MM.1S (cell line): ENCODE results near the gene RNF144B.

Experiments used
- DNase-seq: peaks from one replicate; pipeline ENCODE4 v3.0.0-alpha.2; 2015
- H2AFZ ChIP-seq: fragments of 300-600 bp; sonication (generic); 2 replicates; pipeline ENCODE4 v1.6.0; 2016; ENCODE audit warnings: antibody characterized with exemption, low read length
- H3F3A ChIP-seq: fragments of 300-600 bp; sonication (generic); 2 replicates; pipeline ENCODE4 v1.6.1; 2016; ENCODE audit warnings: mild to moderate bottlenecking, antibody characterized with exemption, low read length, moderate library complexity, mixed read lengths; ENCODE audit not compliant: insufficient read depth
- H3K27ac ChIP-seq: fragments of 300-600 bp; sonication (generic); 2 replicates; pipeline ENCODE4 v1.5.1; 2016; ENCODE audit warnings: mild to moderate bottlenecking, low read length
- H3K27me3 ChIP-seq: fragments of 300-600 bp; sonication (generic); replicated peaks from 2 replicates; pipeline ENCODE4 v1.6.0; 2016; ENCODE audit warnings: low read length; ENCODE audit not compliant: insufficient read depth
- H3K36me3 ChIP-seq: fragments of 300-600 bp; sonication (generic); replicated peaks from 2 replicates; pipeline ENCODE4 v1.6.1; 2016; ENCODE audit warnings: mild to moderate bottlenecking, low read length, mixed read lengths; ENCODE audit not compliant: insufficient read depth
- H3K4me1 ChIP-seq: fragments of 300-600 bp; sonication (generic); 2 replicates; pipeline ENCODE4 v1.6.1; 2016; ENCODE audit warnings: low read length, mixed read lengths
- H3K4me2 ChIP-seq: fragments of 300-600 bp; sonication (generic); 2 replicates; pipeline ENCODE4 v1.6.0; 2016; ENCODE audit warnings: low read depth, low read length
- H3K4me3 ChIP-seq: fragments of 300-600 bp; sonication (generic); 2 replicates; pipeline ENCODE4 v1.5.1; 2016; ENCODE audit warnings: low read length, mixed read lengths
- H3K79me2 ChIP-seq: fragments of 300-600 bp; sonication (generic); 2 replicates; pipeline ENCODE4 v1.6.1; 2016; ENCODE audit warnings: mixed run types, low read length, mixed read lengths
- H3K9ac ChIP-seq: fragments of 300-600 bp; sonication (generic); 2 replicates; pipeline ENCODE4 v1.6.1; 2016; ENCODE audit warnings: low read length, mixed read lengths
- H3K9me2 ChIP-seq: fragments of 300-600 bp; sonication (generic); replicated peaks from 2 replicates; pipeline ENCODE4 v1.6.1; 2016; ENCODE audit warnings: mild to moderate bottlenecking, low read length, mixed read lengths; ENCODE audit not compliant: insufficient read depth
- H3K9me3 ChIP-seq: fragments of 300-600 bp; sonication (generic); replicated peaks from 2 replicates; pipeline ENCODE4 v1.6.1; 2016; ENCODE audit warnings: mild to moderate bottlenecking, low read length, mixed read lengths; ENCODE audit not compliant: insufficient read depth
- H4K20me1 ChIP-seq: fragments of 300-600 bp; sonication (generic); 2 replicates; pipeline ENCODE4 v1.6.1; 2016; ENCODE audit warnings: mild to moderate bottlenecking, low read length, moderate library complexity, mixed read lengths; ENCODE audit not compliant: insufficient read depth
- EZH2 ChIP-seq: fragments of 300-600 bp; sonication (generic); optimal IDR thresholded peaks from 2 replicates; pipeline ENCODE3; 2017; ENCODE audit warnings: low read depth, mild to moderate bottlenecking, antibody characterized with exemption, low read length, mixed read lengths
- EZH2phosphoT487 ChIP-seq: fragments of 300-600 bp; sonication (generic); IDR thresholded peaks from 2 replicates; pipeline ENCODE4 v1.6.1; 2018; ENCODE audit warnings: antibody characterized with exemption, low read length
- TF ChIP-seq, protein P1 (sequence below): fragments of 300-600 bp; sonication (generic); IDR thresholded peaks from 2 replicates; pipeline ENCODE4 v1.5.1; 2016; ENCODE audit warnings: antibody characterized with exemption, low read length, mixed read lengths

Gene RNF144B

DNA sequence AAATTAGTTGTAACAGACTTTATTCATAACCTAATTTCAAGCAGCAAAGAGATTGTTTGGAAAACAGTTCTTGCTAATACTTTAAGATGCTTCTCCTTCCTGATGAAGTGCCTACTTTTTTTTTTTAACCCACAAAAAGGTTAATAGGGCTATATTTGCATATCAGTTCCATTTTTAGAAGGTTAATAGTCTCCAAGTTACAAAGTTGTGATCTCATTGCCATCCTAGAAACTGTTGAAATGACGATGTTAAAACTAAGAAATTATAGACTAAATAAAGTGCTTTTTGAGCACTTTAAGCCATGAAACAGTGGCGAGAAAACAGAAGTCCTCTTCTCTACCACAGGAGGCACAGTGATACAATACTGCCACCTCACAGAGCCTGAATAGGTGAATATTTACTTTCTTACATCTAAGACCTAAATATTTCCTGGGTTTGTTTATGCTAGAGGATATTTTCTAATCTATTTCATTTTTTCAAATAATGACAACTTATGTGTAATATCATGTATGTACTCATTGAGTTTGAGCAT is 5.3 kb downstream of the RNF144B start:
- Histone ChIP-seq H3K4me1 (peaks cover 29% of the 10 kb centered on the region), H3K9ac (no peak overlapping the region), H3K27ac (no peak overlapping the region), H3K4me3 (no peak overlapping the region), H3K27me3 (peaks cover 21% of the 10 kb centered on the region), H3K79me2 (no peaks in the 10 kb centered on the region), H3K4me2 (no peak overlapping the region), H3K9me3 (no peaks in the 10 kb centered on the region), H2AFZ (no peak overlapping the region), H4K20me1 (no peaks in the 10 kb centered on the region), H3K36me3 (no peaks in the 10 kb centered on the region), H3K9me2 (no peaks in the 10 kb centered on the region), H3F3A (peaks cover 15% of the 10 kb centered on the region)
- TF ChIP-seq, protein P1, sequence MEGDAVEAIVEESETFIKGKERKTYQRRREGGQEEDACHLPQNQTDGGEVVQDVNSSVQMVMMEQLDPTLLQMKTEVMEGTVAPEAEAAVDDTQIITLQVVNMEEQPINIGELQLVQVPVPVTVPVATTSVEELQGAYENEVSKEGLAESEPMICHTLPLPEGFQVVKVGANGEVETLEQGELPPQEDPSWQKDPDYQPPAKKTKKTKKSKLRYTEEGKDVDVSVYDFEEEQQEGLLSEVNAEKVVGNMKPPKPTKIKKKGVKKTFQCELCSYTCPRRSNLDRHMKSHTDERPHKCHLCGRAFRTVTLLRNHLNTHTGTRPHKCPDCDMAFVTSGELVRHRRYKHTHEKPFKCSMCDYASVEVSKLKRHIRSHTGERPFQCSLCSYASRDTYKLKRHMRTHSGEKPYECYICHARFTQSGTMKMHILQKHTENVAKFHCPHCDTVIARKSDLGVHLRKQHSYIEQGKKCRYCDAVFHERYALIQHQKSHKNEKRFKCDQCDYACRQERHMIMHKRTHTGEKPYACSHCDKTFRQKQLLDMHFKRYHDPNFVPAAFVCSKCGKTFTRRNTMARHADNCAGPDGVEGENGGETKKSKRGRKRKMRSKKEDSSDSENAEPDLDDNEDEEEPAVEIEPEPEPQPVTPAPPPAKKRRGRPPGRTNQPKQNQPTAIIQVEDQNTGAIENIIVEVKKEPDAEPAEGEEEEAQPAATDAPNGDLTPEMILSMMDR: no peak
- no peak for TF ChIP-seq EZH2phosphoT487
- no peak for TF ChIP-seq EZH2
- DNase-seq: no peak

- Histone ChIP-seq H3K27ac (no peak overlapping the region), H4K20me1 (no peaks in the 10 kb centered on the region), H3K4me2 (no peak overlapping the region), H3K27me3 (peaks cover 21% of the 10 kb centered on the region), H3K9me3 (no peaks in the 10 kb centered on the region), H3K9me2 (no peaks in the 10 kb centered on the region), H3K9ac (no peak overlapping the region), H3K79me2 (no peaks in the 10 kb centered on the region), H3F3A (peaks cover 3% of the 10 kb centered on the region; the same call in 1 of the 2 replicates), H3K4me1 (peaks cover 23% of the 10 kb centered on the region), H3K36me3 (no peaks in the 10 kb centered on the region), H2AFZ (no peak overlapping the region), H3K4me3 (no peak overlapping the region)
- TF ChIP-seq EZH2 (no peak), EZH2phosphoT487 (no peak)
- TF ChIP-seq, protein P1: no peak
- no peak for DNase-seq
Observed at GRCh38 chr6:18393698-18394097, 6.5 kb downstream of the RNF144B start.

- no peak for DNase-seq
- H3K79me2 ChIP-seq: no peaks in the 10 kb centered on the region
- no peak overlapping the region for H3K4me3 ChIP-seq
- no peak overlapping the region for H3K9ac ChIP-seq
- no peak overlapping the region for H2AFZ ChIP-seq
- H3K27me3 ChIP-seq: peaks cover 6% of the 10 kb centered on the region; the same call in 1 of the 2 replicates
- H3K4me2 ChIP-seq: no peak overlapping the region
- TF ChIP-seq, protein P1: no peak
- TF ChIP-seq EZH2phosphoT487 (no peak), EZH2 (no peak)
- H3K9me2 ChIP-seq: no peaks in the 10 kb centered on the region
- no peaks in the 10 kb centered on the region for H4K20me1 ChIP-seq
- H3K36me3 ChIP-seq: no peaks in the 10 kb centered on the region
- H3K27ac ChIP-seq: no peak overlapping the region
- H3F3A ChIP-seq: peaks cover 3% of the 10 kb centered on the region; the same call in 1 of the 2 replicates
- peaks cover 11% of the 10 kb centered on the region for H3K4me1 ChIP-seq
- no peaks in the 10 kb centered on the region for H3K9me3 ChIP-seq
Observed at GRCh38 chr6:18395177-18395855, 8.2 kb downstream of the RNF144B start.
